GM12801 (cell line): ENCODE results near the gene TNNI2.

Experiments used
- CTCF ChIP-seq: IDR thresholded peaks from one replicate; pipeline ENCODE4 v1.5.1; 2011; ENCODE audit warnings: control low read depth; ENCODE audit not compliant: insufficient read length; ENCODE audit errors: extremely low read depth

The TNNI2 gene

GRCh38 chr11:1837171-1838076 is 1.4 kb upstream of the TNNI2 start:
- TF ChIP-seq CTCF = peak; percentile 8

- TF ChIP-seq CTCF = no peak
Measured at GRCh38 chr11:1838077-1838425, 730 bp upstream of the TNNI2 start.

GRCh38 chr11:1839204-1839923 is 583 bp downstream of the TNNI2 start:
- no peak for TF ChIP-seq CTCF

- no peak for TF ChIP-seq CTCF
Measured at GRCh38 chr11:1839924-1840779, 1.4 kb downstream of the TNNI2 start.

- TF ChIP-seq CTCF = no peak
Measured at GRCh38 chr11:1840780-1841480, 2.1 kb downstream of the TNNI2 start.

GRCh38 chr11:1841511-1842148 is 2.8 kb downstream of the TNNI2 start:
- TF ChIP-seq CTCF = no peak
